Lower lobe of right lung (tissue), 2 donors: ENCODE data around the gene IRX2. TPM values are rescaled to one million over a fixed set of nuclear protein-coding genes. Genes with fewer than 3 reads are reported as not detected.

Source experiments
- ATAC-seq, 2 donors: fragments of 200-7000 bp; cut with Tn5 transposase; one replicate each; pipeline ENCODE4 v1.9.1; 2020 to 2022; ENCODE audit warnings: mild to moderate bottlenecking in 2 of 2, moderate library complexity in 2 of 2
- DNase-seq: peaks from one replicate; pipeline ENCODE4 v3.0.0-alpha.2; 2020
- H3K27ac ChIP-seq: fragments of 200-600 bp; one replicate; pipeline ENCODE4 v1.8.0; 2022
- H3K27me3 ChIP-seq: fragments of 200-600 bp; one replicate; pipeline ENCODE4 v1.8.0; 2022; ENCODE audit warnings: low read depth
- H3K36me3 ChIP-seq: fragments of 200-600 bp; one replicate; pipeline ENCODE4 v1.8.0; 2022; ENCODE audit warnings: mild to moderate bottlenecking
- H3K4me1 ChIP-seq: fragments of 200-600 bp; one replicate; pipeline ENCODE4 v1.8.0; 2022
- H3K4me3 ChIP-seq: fragments of 200-600 bp; one replicate; pipeline ENCODE4 v1.8.0; 2022; ENCODE audit warnings: mild to moderate bottlenecking
- H3K9me3 ChIP-seq: fragments of 200-600 bp; one replicate; pipeline ENCODE4 v1.8.0; 2022
- intact Hi-C: fragments of 100-400 bp; cut with DNase I; formaldehyde crosslinking; loops from one replicate; pipeline ENCODE4 v1.11.0; 2022
- total RNA-seq: library from RNA; stranded (reverse); fragmentation: NEBNext Ultra II Directional; extraction: Animal tissue kit (Norgen Biotek cat#: 25700); gene quantifications from one replicate; pipeline ENCODE4 v1.2.1, GENCODE V29; 2021
- TF ChIP-seq, protein P1 (sequence below): fragments of 200-600 bp; IDR thresholded peaks from one replicate; pipeline ENCODE4 v1.8.0; 2022; ENCODE audit warnings: antibody characterized with exemption, mild to moderate bottlenecking
- donor health status: DM: no; HTN: yes; CAD: no; lungs with severe emphysema.

IRX2 gene
- total RNA-seq, 1 donor from 2014 or later: 52.1 TPM

DNA sequence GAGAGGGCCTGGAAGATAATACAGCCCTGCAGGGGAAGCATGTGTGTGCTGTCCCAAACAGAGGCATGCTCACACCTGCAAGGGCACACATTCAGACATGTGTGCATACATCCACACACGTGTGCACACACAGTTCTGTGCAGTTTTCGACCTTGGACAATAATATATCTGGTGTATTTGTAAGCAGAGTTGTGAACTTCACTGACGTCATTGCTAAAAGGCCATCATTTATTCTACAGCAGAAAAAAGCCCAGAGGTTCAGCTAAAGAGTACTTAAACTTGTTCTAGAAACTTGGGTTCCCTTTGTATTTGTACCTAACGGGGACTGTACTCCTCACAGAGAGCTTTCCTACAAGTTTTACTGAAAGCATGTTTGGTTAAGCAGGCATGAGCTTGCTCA lies 19.5 kb downstream of the IRX2 start:
- Histone ChIP-seq H3K27me3 (peaks cover 7% of the 10 kb centered on the region), H3K9me3 (no peaks in the 10 kb centered on the region), H3K27ac (no peak overlapping the region), H3K4me3 (no peak overlapping the region), H3K4me1 (no peaks in the 10 kb centered on the region), H3K36me3 (no peaks in the 10 kb centered on the region)
- intact Hi-C loops: no loop called here
- TF ChIP-seq, protein P1, sequence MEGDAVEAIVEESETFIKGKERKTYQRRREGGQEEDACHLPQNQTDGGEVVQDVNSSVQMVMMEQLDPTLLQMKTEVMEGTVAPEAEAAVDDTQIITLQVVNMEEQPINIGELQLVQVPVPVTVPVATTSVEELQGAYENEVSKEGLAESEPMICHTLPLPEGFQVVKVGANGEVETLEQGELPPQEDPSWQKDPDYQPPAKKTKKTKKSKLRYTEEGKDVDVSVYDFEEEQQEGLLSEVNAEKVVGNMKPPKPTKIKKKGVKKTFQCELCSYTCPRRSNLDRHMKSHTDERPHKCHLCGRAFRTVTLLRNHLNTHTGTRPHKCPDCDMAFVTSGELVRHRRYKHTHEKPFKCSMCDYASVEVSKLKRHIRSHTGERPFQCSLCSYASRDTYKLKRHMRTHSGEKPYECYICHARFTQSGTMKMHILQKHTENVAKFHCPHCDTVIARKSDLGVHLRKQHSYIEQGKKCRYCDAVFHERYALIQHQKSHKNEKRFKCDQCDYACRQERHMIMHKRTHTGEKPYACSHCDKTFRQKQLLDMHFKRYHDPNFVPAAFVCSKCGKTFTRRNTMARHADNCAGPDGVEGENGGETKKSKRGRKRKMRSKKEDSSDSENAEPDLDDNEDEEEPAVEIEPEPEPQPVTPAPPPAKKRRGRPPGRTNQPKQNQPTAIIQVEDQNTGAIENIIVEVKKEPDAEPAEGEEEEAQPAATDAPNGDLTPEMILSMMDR: no peak
- ATAC-seq (no peak), DNase-seq (no peak)

DNA sequence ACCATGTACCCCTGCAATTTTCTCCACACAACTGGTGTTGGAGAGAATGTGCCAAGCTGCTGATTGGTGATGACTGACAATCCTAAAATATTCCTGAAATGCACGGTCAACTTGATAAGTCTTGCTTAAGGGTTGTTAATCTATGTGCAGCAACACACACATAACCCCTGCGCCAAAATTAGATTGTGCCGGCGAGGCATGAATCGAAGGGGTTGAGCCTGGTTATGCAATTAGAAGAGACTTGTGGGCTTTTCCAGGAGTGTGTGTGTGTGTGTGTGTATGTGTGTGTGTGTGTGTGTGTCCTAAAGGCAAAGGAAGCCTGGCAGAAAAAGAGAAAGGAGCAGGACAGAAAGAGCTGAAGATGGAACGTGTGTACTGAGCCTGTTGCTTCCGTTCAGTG lies 22.3 kb downstream of the IRX2 start:
- no peak for ATAC-seq
- no peak overlapping the region for H3K27ac ChIP-seq
- H3K4me3 ChIP-seq: no peak overlapping the region
- H3K27me3 ChIP-seq: peaks cover 4% of the 10 kb centered on the region
- H3K36me3 ChIP-seq: no peaks in the 10 kb centered on the region
- H3K9me3 ChIP-seq: no peaks in the 10 kb centered on the region
- TF ChIP-seq, protein P1: no peak
- no peaks in the 10 kb centered on the region for H3K4me1 ChIP-seq
- DNase-seq: no peak
- intact Hi-C loops: no loop called here

DNA sequence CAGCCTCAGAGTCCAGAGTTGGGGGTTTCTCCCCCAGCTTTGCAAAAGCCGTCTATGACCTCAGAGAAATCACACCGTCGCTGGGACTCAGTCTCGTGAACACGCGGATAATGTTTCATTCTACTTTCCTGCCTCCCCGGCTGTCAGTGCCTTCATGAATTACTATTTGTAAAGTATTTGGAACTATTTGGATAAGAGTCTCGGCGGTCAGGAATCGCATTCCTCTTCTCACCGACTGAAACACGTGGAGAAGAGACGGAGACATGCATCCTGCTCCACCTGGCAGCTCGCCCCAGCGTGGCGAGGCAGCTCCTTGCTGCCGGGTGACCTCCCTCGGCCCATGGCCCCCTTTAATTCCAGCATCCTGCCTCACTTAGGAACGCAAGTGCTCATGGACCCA lies 23.9 kb downstream of the IRX2 start:
- no peaks in the 10 kb centered on the region for H3K27me3 ChIP-seq
- no peaks in the 10 kb centered on the region for H3K9me3 ChIP-seq
- ATAC-seq (peak in 1 of 2 donors; percentile 48), DNase-seq (no peak)
- TF ChIP-seq, protein P1: no peak
- intact Hi-C loops: no loop called here
- H3K36me3 ChIP-seq: no peaks in the 10 kb centered on the region
- H3K27ac ChIP-seq: no peak overlapping the region
- H3K4me1 ChIP-seq: no peaks in the 10 kb centered on the region
- H3K4me3 ChIP-seq: no peak overlapping the region

DNA sequence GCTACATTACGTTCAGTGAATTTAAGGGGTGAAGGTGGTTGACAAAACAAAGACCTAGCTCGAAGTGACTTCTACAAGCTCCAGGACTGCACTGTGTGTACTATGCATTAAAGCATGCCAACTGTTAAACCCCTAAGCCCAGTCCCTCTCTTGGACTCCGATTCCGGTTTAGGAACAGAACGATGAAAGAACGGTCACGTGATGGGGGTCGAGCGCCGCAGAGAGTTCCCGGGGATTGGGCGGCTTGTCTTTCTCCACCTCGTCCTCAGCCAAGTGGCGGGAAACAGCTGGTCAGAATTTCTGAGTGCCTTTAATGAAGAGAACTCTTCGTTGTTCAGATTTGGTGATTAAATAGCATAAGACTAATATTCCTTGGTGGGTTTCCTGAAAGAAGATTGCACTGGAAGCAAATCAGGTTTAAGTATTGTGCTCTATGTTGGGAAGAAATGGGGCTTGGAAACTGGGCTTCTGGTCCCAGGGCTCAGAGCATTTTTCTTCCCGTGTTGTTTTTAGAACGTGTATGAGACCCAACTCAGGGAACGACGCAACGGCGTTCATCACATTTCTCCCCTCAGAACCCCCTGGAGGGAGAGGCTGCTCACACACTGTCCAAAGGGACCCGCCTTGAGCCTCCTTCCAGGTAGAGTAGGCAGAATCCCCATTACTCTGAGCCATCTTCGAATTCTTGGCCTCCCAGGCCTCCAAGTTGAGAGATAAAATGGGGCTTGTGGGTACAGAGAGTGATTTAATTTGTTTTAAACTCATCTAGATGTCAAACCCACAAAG lies 25.3 kb downstream of the IRX2 start:
- Histone ChIP-seq H3K27ac (no peak overlapping the region), H3K36me3 (no peaks in the 10 kb centered on the region), H3K4me1 (no peaks in the 10 kb centered on the region), H3K9me3 (no peaks in the 10 kb centered on the region), H3K27me3 (no peaks in the 10 kb centered on the region), H3K4me3 (no peak overlapping the region)
- DNase-seq (no peak), ATAC-seq (no peak)
- TF ChIP-seq, protein P1: no peak
- intact Hi-C loops: no loop called here

DNA sequence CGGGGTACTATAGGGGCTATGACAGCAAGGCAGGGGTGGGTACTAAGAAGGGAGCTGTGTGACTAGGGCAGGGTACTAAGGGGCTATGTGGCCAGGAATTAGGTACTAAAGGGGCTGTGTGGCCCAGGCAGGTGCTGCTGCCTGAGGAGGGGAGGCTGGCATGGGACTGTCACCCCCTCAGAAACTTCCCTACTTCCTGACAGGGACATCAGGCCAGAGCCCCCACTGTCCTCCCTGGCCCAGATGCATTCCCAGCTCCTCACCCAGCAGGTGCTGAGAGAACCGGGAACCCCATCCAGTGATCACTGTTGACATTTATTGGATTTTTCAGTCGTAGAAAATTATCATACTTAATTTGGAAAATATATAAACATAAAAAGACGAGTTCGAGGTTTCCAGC lies 26.6 kb downstream of the IRX2 start:
- Histone ChIP-seq H3K9me3 (no peaks in the 10 kb centered on the region), H3K36me3 (no peaks in the 10 kb centered on the region), H3K27me3 (no peaks in the 10 kb centered on the region), H3K4me1 (no peaks in the 10 kb centered on the region), H3K4me3 (no peak overlapping the region), H3K27ac (no peak overlapping the region)
- intact Hi-C loops: no loop called here
- DNase-seq: no peak
- TF ChIP-seq, protein P1: no peak
- no peak for ATAC-seq
